Measurements from ENCODE around the gene LRMDA.

The LRMDA gene

GRCh38 chr10:75431180-75432111 lies at the start of gene LRMDA:
Gene LRMDA (plus strand): TSS chr10:75431624.
- no peak for DNase-seq (ENCODE audit: low spot score)

GRCh38 chr10:75386128-75386527 lies 45.3 kb upstream of the LRMDA start:
- DNase-seq (ENCODE audit: low spot score), result no peak

DNA sequence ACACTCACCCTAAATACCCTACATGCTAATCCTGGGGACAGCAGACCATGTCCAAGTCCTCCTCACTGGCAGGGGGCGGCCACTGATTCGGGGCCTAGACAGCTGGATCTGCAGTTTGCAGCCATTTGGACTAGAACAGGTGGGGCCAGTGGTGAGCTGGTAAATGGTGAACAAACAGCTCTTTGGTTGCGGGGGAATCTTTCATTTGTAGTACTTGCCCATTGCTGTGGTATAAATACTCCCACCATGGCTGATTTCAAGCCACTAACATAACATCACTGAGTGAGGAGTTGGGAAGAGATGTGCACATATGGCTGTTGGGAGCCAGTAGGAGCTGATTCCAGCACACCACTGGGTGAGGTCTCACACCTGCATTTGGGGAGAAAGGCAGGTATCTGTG lies 43.3 kb upstream of the LRMDA start:
- DNase-seq (ENCODE audit: low spot score), result no peak

DNA sequence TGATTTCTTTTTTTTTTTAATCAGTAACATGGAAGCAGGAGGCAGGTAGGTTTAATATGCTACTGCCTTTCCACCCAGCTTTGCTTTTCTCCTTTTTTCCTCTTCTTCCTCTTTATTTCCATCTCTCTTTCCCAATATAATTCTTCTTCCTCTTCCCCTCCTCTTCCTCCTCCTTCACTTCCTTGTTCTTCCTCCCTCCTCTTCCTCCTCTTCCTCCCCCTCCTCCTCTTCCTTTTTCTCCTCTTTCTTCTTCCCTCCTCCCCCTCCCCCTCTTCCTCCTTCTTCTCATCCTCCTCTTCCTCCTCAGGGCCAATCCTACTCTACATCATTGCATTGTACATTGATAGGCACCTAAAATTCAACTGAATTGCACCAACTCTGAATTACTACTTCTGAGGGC lies 41.2 kb upstream of the LRMDA start:
- DNase-seq (ENCODE audit: low spot score), result no peak

- DNase-seq (ENCODE audit: low spot score), result no peak
Measured at GRCh38 chr10:75392271-75392670, 39.2 kb upstream of the LRMDA start.

- no peak for DNase-seq (ENCODE audit: low spot score)
Measured at GRCh38 chr10:75392744-75393143, 38.7 kb upstream of the LRMDA start.

DNA sequence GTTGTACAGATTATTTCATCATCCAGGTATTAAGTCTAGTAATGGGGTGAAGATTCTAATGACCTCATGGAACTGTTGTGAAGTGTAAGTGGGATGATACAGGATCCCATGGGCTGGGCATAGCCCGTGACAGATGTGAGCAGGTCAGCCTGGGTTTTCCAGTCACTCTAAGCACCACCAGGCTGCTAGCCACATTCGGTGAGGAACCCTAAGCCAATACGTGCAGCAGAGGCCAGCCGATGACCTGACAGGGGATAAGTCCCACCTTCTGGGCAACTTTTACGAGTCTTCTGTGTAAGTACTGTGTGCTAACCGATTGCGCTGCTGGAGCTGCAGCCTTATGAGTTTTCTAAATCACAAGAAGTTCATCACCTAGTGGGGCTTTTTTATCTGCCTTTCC lies 37.2 kb upstream of the LRMDA start:
- DNase-seq (ENCODE audit: low spot score), result no peak

GRCh38 chr10:75395066-75395931 lies 36.1 kb upstream of the LRMDA start:
- DNase-seq (ENCODE audit: low spot score), result peak; percentile 50

- no peak for DNase-seq (ENCODE audit: low spot score)
Measured at GRCh38 chr10:75395932-75396630, 35.3 kb upstream of the LRMDA start.

GRCh38 chr10:75396631-75397495 lies 34.6 kb upstream of the LRMDA start:
- DNase-seq (ENCODE audit: low spot score), result no peak

DNA sequence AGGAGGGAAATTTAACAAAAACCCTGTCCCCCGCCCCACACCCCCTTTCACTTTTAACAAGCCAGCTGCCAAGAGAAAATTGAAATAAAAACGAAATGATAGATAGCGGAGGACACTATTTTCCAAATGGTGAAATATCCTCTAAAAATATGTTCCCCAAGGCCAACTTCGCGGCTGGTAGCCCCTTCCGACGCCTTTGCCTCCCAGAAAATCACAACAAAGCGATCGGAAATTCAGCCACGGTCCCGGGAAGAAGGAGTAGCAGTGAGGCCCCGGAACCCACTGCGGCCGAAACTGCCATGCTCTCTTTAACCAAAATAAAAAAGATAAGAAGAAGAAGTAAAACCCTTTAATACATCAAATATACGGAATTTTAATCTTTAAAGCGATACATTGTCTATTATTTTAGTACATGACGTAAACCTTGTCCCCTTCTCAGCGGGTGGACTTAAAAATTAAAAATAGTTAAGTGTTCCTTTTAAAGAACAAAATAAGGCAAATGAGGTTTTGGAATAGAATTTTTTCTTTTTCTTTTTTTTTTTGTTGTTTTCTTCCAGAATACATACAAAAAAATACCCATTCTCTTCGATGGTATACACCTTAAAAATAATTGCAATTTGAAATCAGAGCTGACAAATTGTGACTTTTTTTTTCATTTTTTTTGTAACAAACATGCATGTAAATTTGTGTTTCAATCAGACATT lies 33.8 kb upstream of the LRMDA start:
- DNase-seq (ENCODE audit: low spot score), result no peak

DNA sequence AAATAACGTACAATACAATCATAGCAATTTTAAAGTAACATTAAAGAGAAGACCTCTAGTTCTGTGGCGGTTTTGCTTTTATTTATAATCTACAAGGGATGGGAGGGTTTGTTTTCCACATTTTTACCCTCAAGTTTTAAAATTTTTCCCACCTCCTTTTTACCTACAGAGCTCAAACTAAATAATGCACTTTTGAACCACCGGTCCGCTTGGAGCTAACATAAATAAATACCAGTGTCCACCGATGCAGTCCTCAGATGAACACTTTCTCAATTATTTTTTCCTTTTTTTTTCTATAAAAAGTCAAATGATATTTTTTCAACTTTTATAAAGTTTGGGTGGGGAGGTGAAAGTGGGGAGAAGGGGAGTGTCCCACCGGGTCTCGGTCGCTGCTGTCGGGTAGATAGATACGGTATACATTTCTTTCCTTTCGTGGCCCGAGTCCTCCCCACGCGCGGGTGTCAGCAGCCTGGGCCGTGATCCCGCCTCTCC lies 33.2 kb upstream of the LRMDA start:
- no peak for DNase-seq (ENCODE audit: low spot score)

- DNase-seq (ENCODE audit: low spot score), result no peak
Measured at GRCh38 chr10:75398692-75399460, 32.5 kb upstream of the LRMDA start.

GRCh38 chr10:75399461-75400162 lies 31.8 kb upstream of the LRMDA start:
- peak; percentile 57 for DNase-seq (ENCODE audit: low spot score)

DNA sequence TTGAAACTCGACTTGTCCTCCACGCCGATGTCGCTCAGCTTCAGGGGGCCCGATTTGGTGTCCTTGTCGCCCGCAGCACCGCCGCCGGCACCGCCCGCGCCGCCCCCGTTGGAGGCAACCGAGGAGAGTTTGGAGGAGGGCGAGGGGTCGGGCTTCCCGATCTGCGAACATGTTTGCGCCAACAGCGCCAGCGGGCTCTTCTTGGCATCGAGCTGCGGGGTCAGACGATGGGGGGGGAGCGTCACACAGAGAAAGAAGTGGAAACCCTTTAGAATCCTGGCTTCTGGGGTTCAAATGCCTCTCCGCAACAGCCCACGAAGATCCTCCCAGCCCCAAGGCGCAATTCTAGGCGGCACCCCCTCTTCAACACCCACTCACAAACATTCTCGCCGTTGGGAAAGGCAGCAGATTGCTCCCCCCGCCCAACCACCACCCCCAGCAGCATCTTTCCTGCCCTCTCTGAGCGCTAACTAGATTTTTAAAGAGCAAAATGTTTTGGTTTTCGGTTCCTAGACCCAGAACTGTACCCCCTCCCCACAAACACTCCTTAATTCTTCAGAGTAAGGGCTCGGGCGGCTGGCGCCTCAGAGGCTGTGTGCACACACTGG lies 31.2 kb upstream of the LRMDA start:
- no peak for DNase-seq (ENCODE audit: low spot score)

- DNase-seq (ENCODE audit: low spot score), result no peak
Measured at GRCh38 chr10:75400771-75401568, 30.5 kb upstream of the LRMDA start.

DNA sequence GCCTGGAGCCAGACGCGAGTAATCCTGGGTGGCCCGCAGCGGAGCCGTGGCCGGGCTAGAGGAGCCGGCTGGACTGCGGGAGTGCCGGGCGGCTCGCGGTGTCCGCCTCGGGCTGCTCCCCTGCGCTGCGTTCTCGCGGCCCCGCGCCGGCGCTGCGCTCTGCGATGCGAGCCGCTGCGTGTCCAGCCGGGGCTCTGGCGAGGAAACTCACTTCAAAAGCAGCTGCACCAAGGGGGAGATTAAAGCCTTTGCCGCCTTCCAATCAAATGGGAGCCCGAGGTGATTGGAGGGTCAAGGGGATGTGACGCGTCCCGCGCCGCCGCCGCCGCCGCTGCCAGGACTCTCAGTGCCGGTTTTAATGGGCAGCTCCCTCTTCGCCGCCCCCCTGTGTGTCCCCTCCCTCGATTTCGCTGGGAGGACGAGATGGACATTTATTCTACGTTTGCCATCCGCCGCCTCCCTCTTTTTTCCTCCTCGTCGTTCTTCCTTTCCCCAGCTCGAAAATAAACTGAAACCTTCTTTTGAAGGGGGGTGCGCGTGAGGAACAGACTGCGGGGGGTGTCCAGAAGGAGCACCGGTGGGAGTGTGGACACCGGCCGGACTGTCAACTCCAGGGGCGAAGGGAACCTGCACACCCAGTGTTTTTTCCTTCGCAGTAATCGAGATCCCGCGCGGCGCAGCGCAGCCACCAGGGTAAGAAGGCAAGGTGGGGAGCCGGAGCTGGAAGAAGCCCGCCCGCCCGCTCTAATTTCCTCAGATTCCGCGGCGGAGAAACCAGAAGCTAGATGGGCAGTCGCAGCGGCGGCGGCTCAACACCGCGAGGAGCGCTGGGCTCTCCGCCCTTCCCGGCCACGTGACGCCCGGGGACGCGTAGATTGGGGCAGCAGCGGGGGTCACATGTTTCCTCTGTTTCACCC lies 29.6 kb upstream of the LRMDA start, which contains the start of gene ZNF503:
Gene ZNF503, minus strand, starts transcription at position 196 of the 917 bp plus-strand sequence. CDS start 345 bp downstream, outside the sequence.
- DNase-seq (ENCODE audit: low spot score), result peak; percentile 91
